Spleen (tissue), 7 donors: Measurements from ENCODE around the gene RAB19.

ENCODE experiments used
- POLR2A ChIP-seq, 3 donors: fragments of 450-650 bp; IDR thresholded peaks; one replicate each; pipeline ENCODE4 v1.5.1; 2017; ENCODE audit warnings: antibody characterized with exemption in 3 of 3, mild to moderate bottlenecking in 1 of 3
- POLR2AphosphoS5 ChIP-seq, 3 donors: sonication (generic); formaldehyde crosslinking; IDR thresholded peaks; one replicate each; pipeline ENCODE4 v1.5.1; 2017; ENCODE audit warnings: antibody characterized with exemption in 3 of 3
- TF ChIP-seq, protein P1 (sequence below), 11 experiments: fragments of 200-600 bp in 7 of 11; fragments of 450-650 bp in 4 of 11; sonication (generic) in 4 of 11; IDR thresholded peaks in 8 of 11; conservative IDR thresholded peaks in 3 of 11; 1 replicate in 7 of 11; 2 replicates in 4 of 11; pipeline versions ENCODE4 v1.4.0 to v1.8.0; 2016 to 2021; ENCODE audit warnings: antibody characterized with exemption in 11 of 11, inconsistent platforms in 4 of 11, mild to moderate bottlenecking in 1 of 11
- donor health status: DM: no; HTN: no; CAD: no; lungs with moderate emphysema.
- donor health status: DM: no; HTN: no; CAD: no.
- donor health status: DM: no; HTN: no; CAD: no.

DNA sequence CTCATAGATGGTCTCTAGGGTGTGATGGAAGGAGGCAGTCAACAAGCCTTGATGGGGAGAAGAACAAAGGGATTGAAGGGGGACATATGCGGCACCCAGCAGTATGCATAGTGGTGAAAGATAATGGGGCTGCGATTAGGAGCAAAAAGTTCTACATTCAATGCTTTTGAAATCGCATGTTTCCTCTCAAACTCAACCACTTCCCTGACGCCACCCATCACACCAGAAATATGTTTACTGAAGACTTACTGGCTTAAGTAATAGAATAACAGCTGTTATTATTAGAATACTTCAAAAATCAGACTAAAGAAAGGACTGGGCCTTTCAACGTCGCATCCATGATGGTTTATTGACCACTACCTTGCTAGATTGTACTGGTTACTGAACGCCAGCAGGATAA lies 44.0 kb downstream of the RAB19 start:
- TF ChIP-seq POLR2A (IDR thresholded peaks at IDR 0.05) (no peak), POLR2AphosphoS5 (IDR thresholded peaks at IDR 0.05) (no peak)
- TF ChIP-seq, protein P1, sequence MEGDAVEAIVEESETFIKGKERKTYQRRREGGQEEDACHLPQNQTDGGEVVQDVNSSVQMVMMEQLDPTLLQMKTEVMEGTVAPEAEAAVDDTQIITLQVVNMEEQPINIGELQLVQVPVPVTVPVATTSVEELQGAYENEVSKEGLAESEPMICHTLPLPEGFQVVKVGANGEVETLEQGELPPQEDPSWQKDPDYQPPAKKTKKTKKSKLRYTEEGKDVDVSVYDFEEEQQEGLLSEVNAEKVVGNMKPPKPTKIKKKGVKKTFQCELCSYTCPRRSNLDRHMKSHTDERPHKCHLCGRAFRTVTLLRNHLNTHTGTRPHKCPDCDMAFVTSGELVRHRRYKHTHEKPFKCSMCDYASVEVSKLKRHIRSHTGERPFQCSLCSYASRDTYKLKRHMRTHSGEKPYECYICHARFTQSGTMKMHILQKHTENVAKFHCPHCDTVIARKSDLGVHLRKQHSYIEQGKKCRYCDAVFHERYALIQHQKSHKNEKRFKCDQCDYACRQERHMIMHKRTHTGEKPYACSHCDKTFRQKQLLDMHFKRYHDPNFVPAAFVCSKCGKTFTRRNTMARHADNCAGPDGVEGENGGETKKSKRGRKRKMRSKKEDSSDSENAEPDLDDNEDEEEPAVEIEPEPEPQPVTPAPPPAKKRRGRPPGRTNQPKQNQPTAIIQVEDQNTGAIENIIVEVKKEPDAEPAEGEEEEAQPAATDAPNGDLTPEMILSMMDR (IDR thresholded peaks at IDR 0.05 in 8 of 11, conservative IDR thresholded peaks at IDR 0.05 in 3 of 11) = no peak
